Measurements from ENCODE around the gene DMRTC2.

GRCh38 chr19:41859618-41860418, 15.0 kb downstream of the DMRTC2 start, which contains the start of gene RPS19:
- peak in 1 of 3 donors; percentile 86 for TF ChIP-seq CTCF (IDR thresholded peaks at IDR 0.05)
- no peak for TF ChIP-seq POLR2A (IDR thresholded peaks at IDR 0.05)
